Posterior cingulate gyrus (tissue), 11 donors: Measurements from ENCODE around the gene GPRC5A.
A peak's percentile ranks its signal among the peaks of the same experiment; 100 is the strongest.

Experiments
- DNase-seq, 10 donors: peaks; one replicate each; pipeline versions ENCODE4 v3.0.0 to v3.0.0-alpha.2; 2020 to 2021; ENCODE audit warnings: mixed read lengths in 3 of 10
- intact Hi-C: fragments of 100-400 bp; cut with DNase I; formaldehyde crosslinking; loops from one replicate; pipeline ENCODE4 v1.15.1; 2023

Gene GPRC5A

GRCh38 chr12:12934556-12934955 lies 43.2 kb downstream of the GPRC5A start:
- no peak for DNase-seq

GRCh38 chr12:12936983-12937491 lies 45.7 kb downstream of the GPRC5A start:
- intact Hi-C loops = no loop called here
- DNase-seq = no peak

More at GRCh38 chr12:12934556-12934955, 43.2 kb downstream of the GPRC5A start:
- intact Hi-C loops = no loop called here

DNA sequence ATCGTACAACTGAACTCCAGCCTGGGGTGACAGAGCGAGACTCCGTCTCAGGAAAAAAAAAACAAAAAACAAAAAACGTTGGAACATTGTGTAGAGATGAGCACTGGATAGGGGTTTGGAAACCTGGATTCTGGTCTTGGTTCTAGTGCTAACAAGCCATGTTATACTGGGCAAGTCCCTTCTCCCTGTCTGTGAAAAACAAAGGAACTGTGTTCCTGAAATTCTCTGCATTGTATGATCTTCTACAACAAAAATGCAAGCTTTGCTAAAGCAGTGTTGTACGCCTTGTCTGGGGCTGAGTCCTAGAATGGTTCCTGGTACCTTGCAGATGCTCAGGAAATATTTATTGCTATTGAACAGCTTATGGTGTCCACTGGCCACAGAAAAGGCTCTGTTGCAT lies 47.2 kb downstream of the GPRC5A start:
- no peak for DNase-seq
- intact Hi-C loops = no loop called here

- intact Hi-C loops = no loop called here
- DNase-seq = no peak
Observed at GRCh38 chr12:12939888-12940287, 48.5 kb downstream of the GPRC5A start.

GRCh38 chr12:12941450-12942350 lies 50.3 kb downstream of the GPRC5A start:
- intact Hi-C loops = no loop called here
- DNase-seq = no peak

DNA sequence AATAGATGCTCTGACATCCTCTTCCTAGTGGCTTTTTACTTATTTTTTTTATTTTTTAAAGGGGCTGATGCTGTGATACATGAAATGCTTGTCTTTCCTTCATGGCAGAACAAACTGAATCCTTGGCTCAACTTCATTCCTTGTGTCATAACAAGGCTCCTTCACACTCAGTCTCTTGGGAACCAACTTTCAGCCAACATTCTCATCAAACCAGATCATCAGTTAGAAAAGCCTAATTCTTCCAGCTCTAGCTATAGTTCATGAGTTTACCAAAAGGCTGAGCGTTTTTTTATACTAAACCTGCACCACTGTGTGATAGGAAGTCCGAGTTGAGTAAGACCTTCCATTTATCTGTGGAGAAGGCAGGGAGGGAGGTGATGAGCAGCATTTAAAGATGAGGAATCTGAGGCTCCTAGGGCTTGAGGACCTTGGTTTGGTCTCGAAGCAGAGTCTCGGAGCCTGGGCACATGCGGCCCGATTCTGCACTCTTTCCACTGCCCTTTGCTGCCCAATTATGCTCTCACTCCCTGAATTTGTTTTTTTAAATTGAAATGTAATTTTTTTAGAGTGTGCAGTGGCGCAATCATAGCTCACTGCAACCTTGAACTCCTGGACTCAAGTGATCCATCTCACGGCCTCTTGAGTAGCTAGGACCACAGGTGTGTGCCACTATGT lies 52.4 kb downstream of the GPRC5A start:
- intact Hi-C loops = no loop called here
- no peak for DNase-seq

DNA sequence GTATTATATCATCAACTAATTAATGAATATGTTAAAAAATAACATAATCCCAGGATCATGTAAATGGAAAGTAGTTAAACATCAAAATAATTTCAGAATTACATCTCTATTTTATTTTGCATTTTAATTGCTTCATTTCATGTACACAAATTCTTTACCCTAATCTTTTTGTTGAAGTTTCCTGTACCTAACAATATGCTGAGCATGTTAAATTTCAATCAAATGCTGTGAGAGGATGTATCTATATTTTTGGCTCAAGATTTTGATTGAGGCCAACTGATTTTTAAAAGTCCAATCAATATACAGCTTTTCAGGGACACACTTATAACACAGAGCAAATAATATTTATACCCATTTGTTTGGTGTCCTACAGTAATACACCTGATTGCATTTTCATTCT lies 54.2 kb downstream of the GPRC5A start:
- DNase-seq = no peak
- intact Hi-C loops = no loop called here

DNA sequence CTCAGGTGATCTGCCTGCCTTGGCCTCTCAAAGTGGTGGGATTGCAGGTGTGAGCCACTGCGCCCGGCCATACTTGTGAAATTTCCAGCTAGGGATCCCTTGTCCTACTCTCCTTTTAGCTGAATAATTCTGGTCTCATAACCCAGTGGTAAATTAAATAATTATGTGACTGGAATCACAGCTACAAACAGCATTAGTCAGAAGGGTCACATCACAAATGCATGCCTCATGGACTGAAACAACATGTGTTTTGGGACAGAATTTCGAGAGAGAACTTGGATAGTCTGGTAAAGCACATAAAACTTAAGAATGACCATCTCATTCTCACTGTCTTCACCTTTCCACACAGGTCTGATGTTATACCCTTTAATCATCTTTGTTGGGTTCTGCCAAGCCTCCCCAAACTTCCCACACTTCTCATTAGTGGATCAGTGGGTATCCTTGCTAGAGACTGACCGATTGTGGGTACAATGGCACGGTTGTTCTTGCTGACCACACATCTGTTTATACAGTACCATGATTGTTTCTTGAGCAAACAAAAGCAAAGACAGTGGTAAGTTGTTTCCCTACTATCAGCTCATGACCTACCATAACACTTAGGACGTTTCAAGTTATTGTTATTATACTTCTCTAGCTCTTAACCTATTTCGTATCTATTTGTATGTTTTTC lies 55.5 kb downstream of the GPRC5A start:
- peak in 4 of 10 donors; percentile 19 to 56 (median 42) for DNase-seq
- intact Hi-C loops = no loop called here

DNA sequence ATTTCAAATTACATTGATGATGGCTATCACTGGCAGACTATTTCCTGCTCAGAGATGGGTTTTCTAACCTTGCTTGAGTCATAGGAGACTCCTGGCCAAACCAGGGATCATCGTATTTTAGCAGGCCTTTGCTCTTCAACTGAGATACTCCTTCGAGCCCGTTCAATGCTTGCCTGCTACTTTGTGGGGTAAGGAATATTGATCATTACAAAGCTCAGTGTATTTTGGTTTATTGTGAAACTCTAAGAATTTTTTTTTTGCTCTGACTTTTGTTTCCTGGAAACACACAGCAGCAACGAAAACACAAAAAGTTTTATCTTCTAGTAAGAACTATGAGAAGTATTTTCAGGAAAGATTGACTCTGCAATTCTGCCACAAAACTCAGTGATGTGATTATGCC lies 56.5 kb downstream of the GPRC5A start:
- intact Hi-C loops = no loop called here
- no peak for DNase-seq

DNA sequence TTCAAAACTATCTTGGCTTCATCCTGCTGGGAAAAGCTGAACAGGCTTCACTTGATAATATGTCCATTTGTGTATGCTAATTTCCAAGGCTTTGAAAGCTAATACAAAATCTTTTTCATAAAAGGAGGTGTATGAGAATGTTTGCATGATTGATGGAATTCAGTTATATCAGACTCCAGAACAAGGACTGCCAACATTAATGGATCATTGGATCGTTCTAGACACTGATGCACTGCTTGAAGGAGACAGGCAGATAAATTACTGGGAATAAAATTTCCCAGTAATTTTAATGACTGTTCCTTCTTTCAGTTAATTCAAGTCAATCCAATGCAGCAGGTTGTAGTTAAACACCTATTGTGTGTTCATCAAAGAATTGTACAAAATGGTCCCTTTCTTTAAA lies 60.1 kb downstream of the GPRC5A start:
- no peak for DNase-seq
- intact Hi-C loops = no loop called here

GRCh38 chr12:12952036-12952435 lies 60.7 kb downstream of the GPRC5A start, which contains the start of gene GPRC5D:
Gene GPRC5D (minus strand): TSS chr12:12952170. CDS start chr12:12950384, 1,786 bp downstream.
- no peak for DNase-seq

DNA sequence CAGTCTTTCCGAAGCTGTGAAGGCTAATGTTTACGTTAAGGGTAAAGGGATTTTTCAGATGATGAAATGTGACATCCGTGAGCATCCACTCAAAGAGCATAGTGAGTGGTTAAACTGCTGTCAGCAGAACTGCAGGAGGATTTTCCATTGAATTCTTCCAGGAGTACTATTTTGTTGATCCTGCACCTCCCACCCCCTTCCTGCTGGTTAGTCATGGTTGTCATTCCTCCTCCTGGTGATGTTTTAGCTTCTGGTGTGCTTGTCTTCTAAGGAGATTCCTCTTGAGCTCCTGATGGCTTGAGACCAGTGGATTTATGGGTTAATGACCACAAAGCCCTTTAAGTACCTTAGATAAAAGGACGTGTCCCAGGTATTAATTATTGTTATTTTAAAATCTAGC lies 63.0 kb downstream of the GPRC5A start:
- DNase-seq = no peak
- intact Hi-C loops = no loop called here

More at GRCh38 chr12:12952036-12952435, 60.7 kb downstream of the GPRC5A start, which contains the start of gene GPRC5D:
- intact Hi-C loops = no loop called here

DNA sequence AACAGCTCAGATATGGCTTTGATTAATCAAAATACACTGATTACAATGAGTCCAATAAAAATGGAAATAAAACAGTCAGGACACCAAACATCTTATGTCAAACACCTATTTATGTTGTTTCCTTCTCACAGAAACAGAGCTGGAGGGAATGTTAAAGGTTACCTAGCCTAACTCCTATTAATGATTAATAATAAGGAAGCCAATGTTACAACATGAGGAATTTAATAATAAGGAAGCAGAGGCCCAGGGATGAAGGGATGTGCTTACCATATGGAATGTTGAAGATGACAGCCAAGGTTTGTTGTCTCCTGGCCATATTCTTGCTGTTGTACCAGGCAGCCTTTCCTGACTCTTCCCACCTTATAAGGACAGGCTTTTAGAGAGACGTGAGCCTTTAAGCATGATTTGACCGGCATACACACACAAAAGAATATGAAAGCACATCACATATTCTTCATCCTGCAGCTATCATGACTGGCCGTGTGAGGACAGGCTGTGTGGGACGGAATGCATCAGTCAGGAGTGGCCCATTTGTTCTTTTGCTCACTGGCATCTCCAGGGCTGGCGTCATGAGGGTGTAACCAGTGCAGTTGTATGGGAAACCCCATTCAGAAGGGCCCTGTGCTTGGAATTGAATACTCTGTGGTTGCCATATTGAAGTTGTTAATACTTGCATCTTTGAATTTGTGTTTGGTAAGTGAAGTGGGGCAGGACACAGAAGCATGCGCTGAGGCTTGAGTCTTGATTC lies 63.7 kb downstream of the GPRC5A start:
- no peak for DNase-seq
- intact Hi-C loops = no loop called here

GRCh38 chr12:12958886-12959285 lies 67.5 kb downstream of the GPRC5A start:
- intact Hi-C loops = no loop called here
- no peak for DNase-seq

DNA sequence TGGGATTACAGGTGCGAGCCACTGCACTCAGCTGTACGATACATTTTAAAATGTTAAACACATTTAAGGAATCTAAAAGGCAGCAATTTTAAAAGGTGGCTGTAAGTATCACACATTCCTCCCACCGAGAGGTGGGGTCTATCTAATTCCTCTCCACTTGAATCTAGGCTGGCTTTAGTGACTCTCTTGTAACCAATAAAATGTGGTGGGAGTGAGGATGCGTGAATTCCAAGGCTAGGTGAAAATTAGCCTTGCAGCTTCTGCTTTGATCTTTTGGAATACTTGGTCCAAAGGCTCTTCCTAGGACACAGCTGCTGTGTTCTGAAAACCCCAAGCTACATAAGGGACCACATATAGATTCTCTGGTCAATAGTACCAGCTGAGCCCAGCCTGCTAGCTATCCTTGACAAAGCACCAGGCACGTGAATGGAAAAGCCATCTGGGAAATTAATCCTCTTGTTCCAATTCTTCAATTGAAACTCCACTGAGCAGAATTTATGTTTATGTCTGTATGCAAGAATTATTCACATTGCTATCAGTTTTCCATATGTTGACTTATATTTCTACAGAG lies 69.4 kb downstream of the GPRC5A start:
- no peak for DNase-seq
- intact Hi-C loops = no loop called here

- DNase-seq = no peak
- intact Hi-C loops = no loop called here
Observed at GRCh38 chr12:12964255-12964654, 72.9 kb downstream of the GPRC5A start.

DNA sequence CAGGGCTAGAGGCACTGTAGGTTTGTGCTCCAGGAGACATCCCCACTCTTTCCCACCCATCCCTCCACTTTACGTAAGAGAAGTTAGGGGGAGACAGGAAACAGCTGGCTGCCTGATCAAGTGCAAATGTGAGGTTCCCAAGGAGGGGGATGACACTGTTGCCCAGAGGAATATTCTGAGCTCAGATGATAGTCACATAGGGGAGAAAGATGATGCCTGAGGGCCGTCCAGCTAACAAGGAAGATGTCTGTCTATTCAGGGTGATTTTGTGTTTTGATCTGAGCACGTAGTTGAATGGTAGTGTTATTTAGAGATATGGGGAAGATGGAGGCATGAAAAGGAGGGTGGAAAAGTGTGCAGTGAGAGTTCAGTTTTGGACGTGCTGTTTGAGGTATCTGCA lies 74.5 kb downstream of the GPRC5A start:
- intact Hi-C loops = no loop called here

More for the DNA sequence above, 74.5 kb downstream of the GPRC5A start:
- no peak for DNase-seq
